ENCODE data around the gene WSCD2.

DNA sequence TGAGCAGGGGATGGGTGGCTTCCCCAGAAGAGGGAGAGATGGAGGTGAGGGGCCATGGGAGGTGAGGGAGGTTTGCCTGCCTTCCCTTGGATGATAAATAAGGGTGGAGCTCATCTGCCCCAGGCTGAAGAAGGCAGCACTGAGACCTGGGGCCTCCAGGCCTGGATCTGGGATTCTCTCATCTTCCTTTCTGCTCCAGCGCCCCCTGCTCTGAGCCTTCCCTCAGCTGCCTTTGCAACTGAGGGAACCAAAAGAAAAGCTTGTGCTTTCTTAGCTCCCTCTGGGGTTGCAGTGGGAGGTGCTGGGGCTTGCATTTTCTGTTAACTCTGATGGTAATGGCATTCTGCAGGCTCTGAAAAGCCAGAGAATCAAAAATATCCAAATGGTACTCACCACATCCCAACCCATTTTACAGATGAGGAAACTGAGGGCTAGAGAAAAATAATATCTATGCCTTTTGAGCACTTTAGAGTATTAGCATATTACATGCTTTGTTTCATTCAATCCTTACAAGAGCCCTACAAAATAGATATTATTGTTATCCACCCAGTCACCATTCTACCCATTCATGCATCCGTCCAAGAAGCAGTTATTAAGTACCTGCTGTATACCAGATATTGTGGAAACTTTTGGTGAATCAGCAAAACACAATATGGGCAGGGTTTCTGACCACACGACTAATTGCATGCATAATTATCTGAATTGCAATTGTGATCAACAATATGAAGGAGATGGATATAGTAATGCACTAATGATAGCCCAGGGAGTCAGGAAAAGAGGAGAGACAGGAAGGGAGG, 102.2 kb downstream of the WSCD2 start:
- TF ChIP-seq, protein P1, sequence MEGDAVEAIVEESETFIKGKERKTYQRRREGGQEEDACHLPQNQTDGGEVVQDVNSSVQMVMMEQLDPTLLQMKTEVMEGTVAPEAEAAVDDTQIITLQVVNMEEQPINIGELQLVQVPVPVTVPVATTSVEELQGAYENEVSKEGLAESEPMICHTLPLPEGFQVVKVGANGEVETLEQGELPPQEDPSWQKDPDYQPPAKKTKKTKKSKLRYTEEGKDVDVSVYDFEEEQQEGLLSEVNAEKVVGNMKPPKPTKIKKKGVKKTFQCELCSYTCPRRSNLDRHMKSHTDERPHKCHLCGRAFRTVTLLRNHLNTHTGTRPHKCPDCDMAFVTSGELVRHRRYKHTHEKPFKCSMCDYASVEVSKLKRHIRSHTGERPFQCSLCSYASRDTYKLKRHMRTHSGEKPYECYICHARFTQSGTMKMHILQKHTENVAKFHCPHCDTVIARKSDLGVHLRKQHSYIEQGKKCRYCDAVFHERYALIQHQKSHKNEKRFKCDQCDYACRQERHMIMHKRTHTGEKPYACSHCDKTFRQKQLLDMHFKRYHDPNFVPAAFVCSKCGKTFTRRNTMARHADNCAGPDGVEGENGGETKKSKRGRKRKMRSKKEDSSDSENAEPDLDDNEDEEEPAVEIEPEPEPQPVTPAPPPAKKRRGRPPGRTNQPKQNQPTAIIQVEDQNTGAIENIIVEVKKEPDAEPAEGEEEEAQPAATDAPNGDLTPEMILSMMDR (IDR thresholded peaks at IDR 0.05), result no peak
- TF ChIP-seq POLR2A (IDR thresholded peaks at IDR 0.05), result no peak

Measured in Peyer's patch (tissue), 4 donors.